HG03520 (cell line): Measurements from ENCODE around the gene MRM3.
"Not testable (repeated sequence)": the region's sequence is repeated elsewhere in the genome, so short reads cannot be mapped to it uniquely, and the experiment has no call there.

Experiments
- ATAC-seq: cut with Tn5 transposase; IDR thresholded peaks from one replicate; pipeline ENCODE4 v1.9.1; 2021; ENCODE audit warnings: mild to moderate bottlenecking, moderate library complexity; ENCODE audit not compliant: unreplicated experiment

MRM3 gene

GRCh38 chr17:753418-753817 is 28.7 kb upstream of the MRM3 start:
- ATAC-seq, result no peak

- not testable (repeated sequence) for ATAC-seq
Measured at GRCh38 chr17:755319-755961, 26.7 kb upstream of the MRM3 start.

- not testable (repeated sequence) for ATAC-seq
Measured at GRCh38 chr17:756010-756567, 26.1 kb upstream of the MRM3 start.

GRCh38 chr17:759964-760363 is 22.2 kb upstream of the MRM3 start:
- ATAC-seq, result no peak

GRCh38 chr17:760371-760770 is 21.8 kb upstream of the MRM3 start:
- no peak for ATAC-seq

GRCh38 chr17:767076-767475 is 15.1 kb upstream of the MRM3 start:
- ATAC-seq, result no peak

GRCh38 chr17:773016-773415 is 9.1 kb upstream of the MRM3 start:
- ATAC-seq, result no peak

- ATAC-seq, result no peak
Measured at GRCh38 chr17:773467-774312, 8.5 kb upstream of the MRM3 start.

GRCh38 chr17:774313-774584 is 7.9 kb upstream of the MRM3 start:
- ATAC-seq, result no peak

GRCh38 chr17:778096-778495 is 4.1 kb upstream of the MRM3 start:
- no peak for ATAC-seq

- no peak for ATAC-seq
Measured at GRCh38 chr17:784143-784542, 2.0 kb downstream of the MRM3 start.

- not testable (repeated sequence) for ATAC-seq
Measured at GRCh38 chr17:785901-786300, 3.7 kb downstream of the MRM3 start.

- ATAC-seq, result no peak
Measured at GRCh38 chr17:787641-788221, 5.6 kb downstream of the MRM3 start.

- ATAC-seq, result no peak
Measured at GRCh38 chr17:788551-788950, 6.4 kb downstream of the MRM3 start.

- ATAC-seq, result no peak
Measured at GRCh38 chr17:789160-789840, 7.1 kb downstream of the MRM3 start.

GRCh38 chr17:789931-790873 is 8.0 kb downstream of the MRM3 start:
- ATAC-seq, result not testable (repeated sequence)

GRCh38 chr17:790874-791247 is 8.7 kb downstream of the MRM3 start:
- not testable (repeated sequence) for ATAC-seq

- ATAC-seq, result no peak
Measured at GRCh38 chr17:791829-792228, 9.7 kb downstream of the MRM3 start.

- no peak for ATAC-seq
Measured at GRCh38 chr17:792277-792676, 10.1 kb downstream of the MRM3 start.

- no peak for ATAC-seq
Measured at GRCh38 chr17:794876-795275, 12.7 kb downstream of the MRM3 start.
